Measurements from ENCODE around the gene CDX1. TPM values are rescaled to one million over a fixed set of nuclear protein-coding genes. Genes with fewer than 3 reads are reported as not detected.

CDX1 gene
- total RNA-seq, 1 donor from 2014 or later: 0.49 TPM

- DNase-seq: no peak
These were observed 34.4 kb upstream of the CDX1 start for GRCh38 chr5:150131978-150132694.

GRCh38 chr5:150132740-150133139 lies 33.8 kb upstream of the CDX1 start:
- DNase-seq: no peak

GRCh38 chr5:150133581-150134197 lies 32.9 kb upstream of the CDX1 start:
- no peak for DNase-seq

- DNase-seq: no peak
These were observed 32.4 kb upstream of the CDX1 start for GRCh38 chr5:150134198-150134588.

GRCh38 chr5:150135557-150136304 lies 30.8 kb upstream of the CDX1 start:
- DNase-seq: no peak

- no peak for DNase-seq
These were observed 30.0 kb upstream of the CDX1 start for GRCh38 chr5:150136305-150137167.

- DNase-seq: no peak
These were observed 29.2 kb upstream of the CDX1 start for GRCh38 chr5:150137168-150137957.

- no peak for DNase-seq
These were observed 28.6 kb upstream of the CDX1 start for GRCh38 chr5:150137997-150138396.

GRCh38 chr5:150138551-150139265 lies 27.9 kb upstream of the CDX1 start:
- no peak for DNase-seq

GRCh38 chr5:150139334-150139733 lies 27.2 kb upstream of the CDX1 start:
- no peak for DNase-seq

- peak; percentile 36 for DNase-seq
These were observed 25.7 kb upstream of the CDX1 start for GRCh38 chr5:150140830-150141229.

- DNase-seq: no peak
These were observed 24.9 kb upstream of the CDX1 start for GRCh38 chr5:150141544-150142184.

- DNase-seq: no peak
These were observed 24.2 kb upstream of the CDX1 start for GRCh38 chr5:150142185-150142958.

GRCh38 chr5:150142959-150143349 lies 23.6 kb upstream of the CDX1 start:
- DNase-seq: peak; percentile 67

- peak; percentile 67 for DNase-seq
These were observed 23.0 kb upstream of the CDX1 start for GRCh38 chr5:150143350-150144245.

- peak; percentile 78 for DNase-seq
These were observed 22.3 kb upstream of the CDX1 start for GRCh38 chr5:150144246-150144801.

- no peak for DNase-seq
These were observed 21.7 kb upstream of the CDX1 start for GRCh38 chr5:150144879-150145278.

- DNase-seq: no peak
These were observed 20.3 kb upstream of the CDX1 start for GRCh38 chr5:150146235-150146634.

Measured in skin of body (tissue), 2 donors.